NCI-H187 (cell line): ENCODE measurements around the gene MPZL1.
A peak's percentile ranks its signal among the peaks of the same experiment; 100 is the strongest.
"Not testable (repeated sequence)": the region's sequence is repeated elsewhere in the genome, so short reads cannot be mapped to it uniquely, and the experiment has no call there.

Experiments
- DNase-seq, 2 experiments: peaks; one replicate each; lab custom pipeline; 2025; lab: John Stamatoyannopoulos, UW

MPZL1 gene

GRCh38 chr1:167719715-167720421, 1.9 kb upstream of the MPZL1 start:
- not testable (repeated sequence) for DNase-seq

- no peak for DNase-seq
These were observed 691 bp upstream of the MPZL1 start for GRCh38 chr1:167720965-167721616.

- DNase-seq = peak in 1 of 2 experiments; percentile 74
These were observed 529 bp downstream of the MPZL1 start for GRCh38 chr1:167722152-167722869.

- no peak for DNase-seq
These were observed 1.1 kb downstream of the MPZL1 start for GRCh38 chr1:167722870-167723251.

GRCh38 chr1:167723707-167724323, 2.0 kb downstream of the MPZL1 start:
- DNase-seq = no peak

- DNase-seq = no peak
These were observed 4.2 kb downstream of the MPZL1 start for GRCh38 chr1:167726008-167726407.

GRCh38 chr1:167728818-167729410, 7.1 kb downstream of the MPZL1 start:
- no peak for DNase-seq

GRCh38 chr1:167734227-167734626, 12.4 kb downstream of the MPZL1 start:
- DNase-seq = no peak

GRCh38 chr1:167734841-167735240, 13.1 kb downstream of the MPZL1 start:
- DNase-seq = no peak

- no peak for DNase-seq
These were observed 15.4 kb downstream of the MPZL1 start for GRCh38 chr1:167737169-167737568.

GRCh38 chr1:167738158-167738557, 16.4 kb downstream of the MPZL1 start:
- DNase-seq = no peak

GRCh38 chr1:167739752-167740151, 18.0 kb downstream of the MPZL1 start:
- DNase-seq = no peak

GRCh38 chr1:167741103-167741502, 19.3 kb downstream of the MPZL1 start:
- DNase-seq = not testable (repeated sequence)

GRCh38 chr1:167742392-167743057, 20.7 kb downstream of the MPZL1 start:
- not testable (repeated sequence) for DNase-seq

- DNase-seq = no peak
These were observed 23.1 kb downstream of the MPZL1 start for GRCh38 chr1:167744901-167745300.

- no peak for DNase-seq
These were observed 24.4 kb downstream of the MPZL1 start for GRCh38 chr1:167746013-167746672.

GRCh38 chr1:167746988-167747655, 25.3 kb downstream of the MPZL1 start:
- DNase-seq = no peak

GRCh38 chr1:167747988-167748387, 26.2 kb downstream of the MPZL1 start:
- no peak for DNase-seq

- no peak for DNase-seq
These were observed 27.1 kb downstream of the MPZL1 start for GRCh38 chr1:167748906-167749305.

GRCh38 chr1:167749741-167750140, 28.0 kb downstream of the MPZL1 start:
- no peak for DNase-seq

GRCh38 chr1:167750641-167751040, 28.9 kb downstream of the MPZL1 start:
- DNase-seq = no peak
